ENCODE data around the gene TNS3.
A peak's percentile ranks its signal among the peaks of the same experiment; 100 is the strongest.

The TNS3 gene

DNA sequence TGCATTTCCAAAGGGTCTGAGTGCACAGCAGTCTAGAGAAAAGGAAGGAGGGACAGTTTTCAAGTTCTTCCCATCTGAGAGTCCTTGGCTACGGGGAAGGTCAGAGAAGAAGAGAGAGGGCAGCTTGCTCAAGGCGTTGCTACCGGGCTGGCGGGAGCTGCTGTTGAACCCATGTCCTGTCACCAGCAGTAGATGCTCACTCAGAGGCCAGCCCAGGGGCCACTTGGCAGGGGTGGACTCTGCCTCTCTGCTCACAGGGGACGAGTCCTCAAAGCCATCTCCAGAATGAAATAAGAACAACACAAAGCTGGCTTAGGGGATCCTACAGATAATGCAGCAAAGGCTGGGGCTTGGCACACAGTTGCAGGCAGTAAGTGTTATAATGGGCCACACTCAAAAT is 231.5 kb downstream of the TNS3 start:
- no peak for DNase-seq (ENCODE audit: low read depth, low spot score)

- no peak for DNase-seq (ENCODE audit: low read depth, low spot score)
Observed at GRCh38 chr7:47349401-47349800, 232.5 kb downstream of the TNS3 start.

DNA sequence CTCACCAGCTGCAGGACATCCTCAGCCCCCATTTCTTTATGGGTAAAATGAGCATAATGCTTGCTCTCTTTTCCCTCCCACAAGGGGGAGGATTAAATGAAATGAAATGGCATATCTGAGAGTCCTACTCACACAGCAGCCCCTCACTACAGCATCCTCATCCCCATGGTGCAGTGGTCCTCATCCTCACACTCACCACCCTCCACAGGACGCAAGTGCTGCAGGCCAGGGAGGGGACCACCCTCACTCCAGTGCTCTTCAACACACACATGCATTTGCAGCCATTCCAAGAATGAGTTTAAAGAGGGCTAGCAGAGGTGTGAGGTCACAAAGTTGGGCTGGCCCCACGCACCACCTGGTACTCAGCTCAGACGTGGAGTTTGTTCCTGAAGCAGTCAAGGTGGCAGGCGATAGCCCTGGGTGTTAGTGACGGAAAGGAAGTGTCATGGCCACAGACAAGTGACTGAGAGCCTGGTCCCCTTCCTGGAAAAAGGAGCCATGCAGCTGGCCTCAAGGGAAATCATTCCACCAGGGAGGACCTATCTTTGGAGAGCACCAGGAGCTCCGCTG is 234.0 kb downstream of the TNS3 start:
- no peak for DNase-seq (ENCODE audit: low read depth, low spot score)

- no peak for DNase-seq (ENCODE audit: low read depth, low spot score)
Observed at GRCh38 chr7:47347346-47347745, 234.6 kb downstream of the TNS3 start.

DNA sequence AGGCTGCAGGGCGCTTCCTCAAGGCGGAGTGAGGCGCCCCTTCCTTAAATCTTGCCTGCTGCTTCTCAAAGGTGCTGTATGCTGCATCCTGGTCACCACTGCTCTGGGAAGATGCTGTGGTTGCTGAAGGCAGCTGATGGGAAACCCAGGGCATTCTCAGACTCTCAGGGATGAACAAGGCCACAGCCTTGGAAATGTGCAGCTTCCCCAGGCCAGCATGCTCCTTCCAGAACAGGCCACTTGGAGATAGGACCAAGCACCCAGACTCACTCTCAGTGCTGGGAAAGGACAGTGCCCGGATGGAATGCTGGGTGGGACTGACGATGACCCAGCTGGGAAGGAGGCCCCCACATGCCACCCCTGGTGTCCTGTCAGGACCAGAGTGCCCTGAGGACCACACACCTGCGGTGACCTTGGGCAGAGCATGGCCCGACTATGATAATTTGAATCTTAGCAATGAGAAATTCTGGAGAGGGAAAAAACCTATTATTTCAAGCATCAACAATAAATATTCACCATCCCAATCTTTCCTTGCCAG is 235.5 kb downstream of the TNS3 start:
- DNase-seq (ENCODE audit: low read depth, low spot score), result no peak

GRCh38 chr7:47345857-47346298 is 236.0 kb downstream of the TNS3 start:
- DNase-seq (ENCODE audit: low read depth, low spot score), result no peak

DNA sequence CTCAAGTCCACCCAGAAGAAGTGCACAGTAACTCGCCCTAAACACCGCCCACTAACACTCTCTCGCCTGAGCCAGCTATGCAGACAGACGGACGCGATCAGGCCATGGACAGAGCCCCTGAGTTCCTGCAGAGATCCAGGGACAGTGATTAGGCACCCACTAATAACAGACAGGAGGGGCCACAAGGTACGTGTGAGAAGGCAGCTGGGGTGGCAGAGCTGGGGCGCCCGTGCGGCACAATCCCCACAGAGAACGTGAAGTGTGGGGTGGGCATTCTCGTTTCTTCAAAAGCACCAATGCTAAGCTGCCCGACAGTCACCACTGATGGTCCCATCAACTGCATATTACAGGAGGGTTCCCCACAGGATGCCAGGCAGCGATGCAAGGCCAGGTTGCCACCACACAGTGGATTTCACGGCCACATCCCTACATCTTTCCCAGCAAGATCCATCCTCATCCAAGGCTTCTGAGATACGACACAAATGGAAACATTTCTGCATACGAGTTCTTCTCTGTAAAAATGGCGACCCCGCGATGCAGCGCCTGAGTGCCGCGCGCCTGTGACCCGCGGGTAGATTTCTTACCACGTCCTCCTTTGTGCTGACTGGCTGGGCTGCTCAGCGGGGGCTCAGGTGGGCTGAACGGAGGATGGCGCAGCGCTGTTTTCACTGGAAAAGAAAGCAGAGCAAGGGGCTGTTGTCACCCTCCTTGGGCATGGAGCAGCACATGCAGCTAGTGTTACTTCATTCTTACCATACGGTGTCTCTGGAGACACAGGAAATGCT is 237.5 kb downstream of the TNS3 start:
- no peak for DNase-seq (ENCODE audit: low read depth, low spot score)

GRCh38 chr7:47343061-47343455 is 238.9 kb downstream of the TNS3 start:
- DNase-seq (ENCODE audit: low read depth, low spot score), result no peak

- DNase-seq (ENCODE audit: low read depth, low spot score), result no peak
Observed at GRCh38 chr7:47342296-47343060, 239.4 kb downstream of the TNS3 start.

GRCh38 chr7:47340517-47340916 is 241.4 kb downstream of the TNS3 start:
- no peak for DNase-seq (ENCODE audit: low read depth, low spot score)

GRCh38 chr7:47338026-47338425 is 243.9 kb downstream of the TNS3 start:
- no peak for DNase-seq (ENCODE audit: low read depth, low spot score)

GRCh38 chr7:47337531-47337930 is 244.4 kb downstream of the TNS3 start:
- peak; percentile 68 for DNase-seq (ENCODE audit: low read depth, low spot score)

DNA sequence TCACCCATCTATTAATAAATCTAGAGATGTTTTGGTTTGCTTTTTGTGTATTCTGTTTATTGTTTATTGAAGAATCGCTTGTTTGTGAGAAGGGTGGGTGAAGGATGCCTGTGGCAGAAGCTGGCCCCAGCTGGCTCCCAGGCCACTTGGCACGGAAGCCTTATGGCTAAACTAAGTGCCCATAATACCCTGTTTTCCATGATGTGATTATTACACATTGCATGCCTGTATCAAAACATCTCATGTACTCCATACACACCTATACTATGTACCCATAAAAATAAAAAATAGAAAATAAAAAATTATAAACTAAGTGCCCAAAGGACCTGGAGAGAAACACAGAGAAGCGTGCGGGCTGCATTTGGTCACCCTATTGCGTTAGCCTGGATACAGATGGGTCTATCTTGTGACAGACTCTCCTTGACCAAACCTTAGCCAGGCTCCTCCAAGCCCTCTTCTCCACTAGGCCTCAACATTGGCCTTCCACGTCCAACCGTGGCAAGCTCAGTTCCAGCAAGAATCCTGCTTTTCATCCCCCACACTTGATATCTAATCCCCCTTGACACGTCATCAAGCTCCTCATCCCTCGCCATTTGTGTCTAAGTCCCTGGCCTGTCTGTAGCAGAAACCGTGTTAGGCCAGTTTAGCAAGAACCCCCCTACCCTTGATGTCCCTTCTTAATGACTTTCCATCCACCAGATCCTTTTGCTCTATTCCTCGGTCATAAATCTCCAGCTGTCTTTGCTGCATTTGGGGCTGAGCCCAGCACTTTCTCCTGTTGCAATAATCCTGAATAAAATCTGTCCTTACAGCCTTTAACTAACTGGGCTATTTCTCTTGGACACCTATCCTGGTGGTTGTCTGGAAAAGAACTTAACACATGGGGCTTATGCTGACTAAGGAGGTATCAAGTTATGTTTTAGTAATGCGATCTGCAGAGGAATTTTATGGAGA is 245.2 kb downstream of the TNS3 start:
- peak; percentile 18 for DNase-seq (ENCODE audit: low read depth, low spot score)

DNA sequence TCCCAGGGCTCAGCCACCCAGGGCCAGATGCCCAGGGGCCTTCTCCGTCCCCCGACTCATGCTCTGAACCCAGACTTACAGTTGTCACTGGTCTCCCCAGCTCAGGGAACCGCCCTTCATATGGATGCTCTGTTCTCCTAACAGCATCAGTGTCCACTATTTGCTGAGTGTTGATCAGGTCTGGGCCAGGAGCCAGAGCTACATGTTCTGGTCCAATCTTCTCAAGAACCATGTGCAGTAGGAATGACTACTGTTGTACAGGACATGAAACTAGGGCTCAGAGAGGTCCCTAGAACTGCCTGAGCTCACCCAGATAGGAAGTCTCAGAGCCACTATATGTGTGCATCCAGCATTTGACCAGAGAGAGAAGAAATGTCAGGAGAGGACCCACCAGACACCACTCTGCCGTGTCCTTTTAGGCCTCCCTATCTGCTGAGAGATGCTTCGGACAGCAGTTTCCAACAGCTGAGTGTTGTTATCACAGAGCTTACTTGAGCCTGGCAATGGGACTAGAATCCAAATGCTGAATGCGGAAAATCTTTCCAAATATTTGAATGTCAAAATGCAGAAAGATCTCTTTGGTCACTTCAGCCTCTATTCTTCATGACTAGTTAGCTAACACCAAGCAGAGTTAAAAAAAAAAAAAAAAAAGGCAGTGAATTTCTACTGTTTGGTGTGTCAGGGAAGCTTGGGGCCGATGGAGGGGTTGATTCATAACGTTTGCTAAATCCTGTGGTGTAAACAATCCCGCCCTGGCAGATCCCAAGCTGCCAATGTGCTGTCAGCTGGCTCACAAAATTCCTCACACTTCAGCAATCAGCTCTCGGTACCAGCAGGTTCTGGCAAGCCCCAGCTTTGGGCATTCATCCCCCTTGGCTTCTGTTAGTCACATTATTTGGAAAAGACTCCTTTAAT is 246.1 kb downstream of the TNS3 start:
- DNase-seq (ENCODE audit: low read depth, low spot score), result no peak

- DNase-seq (ENCODE audit: low read depth, low spot score), result no peak
Observed at GRCh38 chr7:47335071-47335470, 246.8 kb downstream of the TNS3 start.

DNA sequence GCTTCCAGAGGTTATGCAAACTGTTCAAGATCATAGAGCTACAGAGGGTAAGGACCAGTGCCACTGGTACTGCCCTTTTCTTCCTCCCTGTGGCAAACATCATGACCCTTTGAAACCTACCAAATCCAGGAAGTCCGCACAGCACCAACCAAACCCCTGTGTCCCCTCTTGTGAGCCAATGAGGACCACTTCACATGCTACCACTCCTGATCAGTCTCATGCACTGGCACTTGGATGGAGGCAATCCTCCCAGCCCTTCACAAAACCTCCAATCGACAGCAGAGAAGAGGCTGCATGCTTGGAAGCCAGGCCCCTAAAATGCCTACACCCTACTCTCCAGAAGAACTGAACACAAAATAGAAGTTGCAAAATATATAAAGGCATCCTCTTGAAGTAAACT is 248.0 kb downstream of the TNS3 start:
- no peak for DNase-seq (ENCODE audit: low read depth, low spot score)

GRCh38 chr7:47333554-47333887 is 248.4 kb downstream of the TNS3 start:
- DNase-seq (ENCODE audit: low read depth, low spot score), result no peak

DNA sequence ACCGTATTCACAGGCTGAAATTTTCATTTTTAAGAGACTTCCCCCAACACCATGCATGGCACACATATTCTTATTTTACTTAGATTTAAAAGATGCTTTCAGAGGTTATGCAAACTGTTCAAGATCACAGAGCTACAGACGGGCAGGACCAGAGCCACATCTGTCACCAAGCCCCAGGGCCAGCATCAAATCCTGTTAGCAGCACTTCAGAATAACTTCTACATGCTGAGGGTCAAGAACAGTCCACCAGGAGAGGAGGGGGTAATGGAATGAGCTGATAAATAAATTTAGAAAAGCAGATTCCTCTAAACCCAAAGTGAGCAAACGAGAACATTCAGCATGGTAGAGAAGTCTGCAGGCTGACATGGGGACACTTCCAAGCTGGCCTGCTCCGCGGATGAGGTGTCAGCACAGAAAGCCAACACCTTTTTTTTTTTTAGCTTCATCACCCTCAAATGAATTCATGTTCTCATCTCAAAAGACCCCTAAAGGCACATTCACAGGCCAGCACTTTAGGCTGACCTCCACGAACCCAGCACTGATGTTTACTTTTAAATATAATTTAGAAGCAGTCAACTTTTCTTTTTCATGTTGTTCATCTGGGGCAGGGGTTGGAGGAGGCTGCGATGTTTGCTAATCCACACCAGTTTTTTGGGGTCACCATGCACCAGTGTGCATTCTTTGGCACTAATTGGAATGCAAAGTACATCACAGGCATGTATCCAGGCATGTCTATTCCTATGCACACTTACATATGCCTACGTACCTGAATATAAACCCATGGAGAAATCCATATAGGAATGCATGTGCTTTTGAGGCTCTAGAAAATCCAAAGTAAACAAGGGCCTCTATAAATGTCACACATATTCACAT is 249.0 kb downstream of the TNS3 start:
- DNase-seq (ENCODE audit: low read depth, low spot score), result no peak

- peak; percentile 75 for DNase-seq (ENCODE audit: low read depth, low spot score)
Observed at GRCh38 chr7:47332213-47332612, 249.7 kb downstream of the TNS3 start.

Data from ELF-1 (cell line).